Rectal smooth muscle tissue (tissue), 1 donor: ENCODE measurements around the gene SRRM5.

Experiments
- H3K27ac ChIP-seq: one replicate; pipeline ENCODE4 v1.7.0; 2013; ENCODE audit warnings: low read depth, low read length, inconsistent platforms
- H3K27me3 ChIP-seq: one replicate; pipeline ENCODE4 v1.7.0; 2013; ENCODE audit warnings: low read length; ENCODE audit not compliant: control insufficient read depth, insufficient read depth
- H3K36me3 ChIP-seq: one replicate; pipeline ENCODE4 v1.7.0; 2013; ENCODE audit warnings: low read length; ENCODE audit not compliant: control insufficient read depth, insufficient read depth
- H3K4me1 ChIP-seq: one replicate; pipeline ENCODE4 v1.7.0; 2013; ENCODE audit warnings: low read length; ENCODE audit not compliant: control insufficient read depth, insufficient read depth
- H3K4me3 ChIP-seq: one replicate; pipeline ENCODE4 v1.7.0; 2013; ENCODE audit warnings: low read length
- H3K9ac ChIP-seq: one replicate; pipeline ENCODE4 v1.7.0; 2013; ENCODE audit warnings: low read length

The SRRM5 gene

GRCh38 chr19:43652546-43652874, 40.6 kb downstream of the SRRM5 start:
- Histone ChIP-seq H3K36me3 (no peaks in the 10 kb centered on the region), H3K9ac (no peak overlapping the region), H3K4me1 (no peaks in the 10 kb centered on the region), H3K4me3 (no peak overlapping the region), H3K27me3 (no peaks in the 10 kb centered on the region), H3K27ac (peak overlapping the region; percentile 32)

DNA sequence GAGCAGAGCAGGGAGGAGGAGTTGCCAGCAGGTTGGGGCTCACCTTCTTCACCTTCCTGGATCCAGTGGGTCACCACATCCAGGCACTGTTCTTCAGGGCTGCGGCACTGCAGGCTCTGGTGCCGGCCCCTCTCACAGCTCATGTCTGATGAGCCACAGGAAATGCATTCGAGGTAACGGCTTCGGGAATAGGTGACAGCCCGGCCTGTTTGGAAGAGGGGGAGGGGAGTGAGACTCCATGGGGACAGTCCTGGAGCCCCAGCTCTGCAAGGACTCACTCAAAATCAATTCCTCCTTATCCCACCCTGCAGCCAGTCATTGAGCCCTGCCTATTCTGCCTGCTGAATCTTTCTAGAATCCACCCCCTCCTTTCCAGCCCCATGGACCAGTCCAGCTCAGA, 44.5 kb downstream of the SRRM5 start:
- H3K9ac ChIP-seq = no peak overlapping the region
- H3K27ac ChIP-seq = no peak overlapping the region
- H3K4me1 ChIP-seq = no peaks in the 10 kb centered on the region
- no peaks in the 10 kb centered on the region for H3K27me3 ChIP-seq
- no peak overlapping the region for H3K4me3 ChIP-seq
- no peaks in the 10 kb centered on the region for H3K36me3 ChIP-seq

- Histone ChIP-seq H3K4me3 (no peak overlapping the region), H3K27me3 (no peaks in the 10 kb centered on the region), H3K9ac (no peak overlapping the region), H3K4me1 (no peaks in the 10 kb centered on the region), H3K36me3 (no peaks in the 10 kb centered on the region), H3K27ac (no peak overlapping the region)
Measured at GRCh38 chr19:43658001-43658400, 46.1 kb downstream of the SRRM5 start.

DNA sequence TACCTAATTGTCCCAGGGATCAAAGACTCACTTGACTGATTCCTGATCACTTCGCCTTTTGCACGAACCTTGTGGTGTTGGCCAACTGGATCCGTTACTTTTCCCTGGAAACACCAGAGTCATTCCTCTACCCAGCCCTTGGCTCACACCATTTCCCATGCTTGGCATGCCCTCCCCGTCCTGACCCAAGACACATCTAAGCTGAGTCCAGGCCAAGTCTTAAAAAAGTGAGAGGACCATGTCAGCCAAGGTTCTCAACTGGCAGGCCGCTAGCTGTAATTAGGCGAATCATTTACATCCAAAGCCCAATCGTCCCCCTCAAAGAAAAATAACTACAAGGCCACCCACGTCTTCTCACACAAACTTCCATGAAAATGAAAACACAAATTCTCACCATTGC, 46.6 kb downstream of the SRRM5 start:
- Histone ChIP-seq H3K9ac (no peak overlapping the region), H3K4me3 (no peak overlapping the region), H3K36me3 (no peaks in the 10 kb centered on the region), H3K4me1 (no peaks in the 10 kb centered on the region), H3K27ac (no peak overlapping the region), H3K27me3 (no peaks in the 10 kb centered on the region)

DNA sequence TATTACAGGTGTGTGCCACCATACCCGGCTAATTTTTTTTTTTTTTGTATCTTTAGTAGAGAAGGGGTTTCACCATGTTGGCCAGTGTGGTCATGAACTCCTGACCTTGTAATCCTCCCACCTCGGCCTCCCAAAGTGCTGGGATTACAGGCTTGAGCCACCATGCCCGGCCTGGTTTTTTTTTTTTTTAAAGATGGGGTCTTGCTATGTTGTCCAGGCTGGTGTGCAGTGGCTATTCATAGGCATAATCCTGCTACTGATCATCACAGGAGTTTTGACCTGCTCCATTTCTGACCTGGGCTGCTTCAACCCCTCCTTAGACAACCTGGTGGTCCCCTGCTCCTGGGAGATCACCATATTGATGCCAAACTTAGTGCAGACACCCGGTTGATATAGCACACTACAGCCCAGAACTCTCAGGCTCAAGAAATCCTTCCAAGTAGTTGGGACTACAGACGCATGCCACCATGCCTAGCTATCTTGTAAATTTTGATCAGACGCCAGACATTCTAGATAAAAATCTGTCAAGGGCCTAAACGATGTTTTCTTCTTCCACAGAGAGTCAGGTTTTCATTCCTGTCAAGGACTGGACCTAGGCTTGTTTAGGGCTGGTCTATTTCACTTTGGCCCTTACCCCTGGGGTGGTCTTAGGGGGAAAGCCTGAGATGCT, 48.5 kb downstream of the SRRM5 start:
- Histone ChIP-seq H3K27ac (peak overlapping the region; percentile 32), H3K36me3 (peaks cover 5% of the 10 kb centered on the region), H3K9ac (no peak overlapping the region), H3K27me3 (no peaks in the 10 kb centered on the region), H3K4me3 (no peak overlapping the region), H3K4me1 (no peaks in the 10 kb centered on the region)

DNA sequence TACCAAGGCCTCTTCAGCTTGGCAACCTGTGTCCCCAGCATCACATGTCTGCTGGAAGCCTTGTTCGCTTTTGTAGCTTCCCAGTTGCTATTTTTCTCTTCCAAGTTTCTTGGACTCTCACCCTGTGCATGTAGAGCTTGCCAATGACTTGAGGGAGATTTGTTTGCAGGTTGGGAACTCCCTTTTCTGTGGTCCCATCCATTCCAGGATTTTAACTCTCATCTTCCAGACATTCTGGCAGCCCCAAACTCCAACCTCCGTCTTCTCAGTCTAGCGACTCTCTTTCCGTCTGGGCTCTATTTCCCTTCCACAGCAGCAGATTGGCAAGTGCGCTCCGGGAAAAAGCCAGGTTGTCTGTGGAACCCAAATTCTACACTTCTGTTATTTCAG, 49.1 kb downstream of the SRRM5 start:
- Histone ChIP-seq H3K27me3 (no peaks in the 10 kb centered on the region), H3K4me3 (no peak overlapping the region), H3K36me3 (peaks cover 5% of the 10 kb centered on the region), H3K27ac (no peak overlapping the region), H3K9ac (no peak overlapping the region), H3K4me1 (no peaks in the 10 kb centered on the region)

DNA sequence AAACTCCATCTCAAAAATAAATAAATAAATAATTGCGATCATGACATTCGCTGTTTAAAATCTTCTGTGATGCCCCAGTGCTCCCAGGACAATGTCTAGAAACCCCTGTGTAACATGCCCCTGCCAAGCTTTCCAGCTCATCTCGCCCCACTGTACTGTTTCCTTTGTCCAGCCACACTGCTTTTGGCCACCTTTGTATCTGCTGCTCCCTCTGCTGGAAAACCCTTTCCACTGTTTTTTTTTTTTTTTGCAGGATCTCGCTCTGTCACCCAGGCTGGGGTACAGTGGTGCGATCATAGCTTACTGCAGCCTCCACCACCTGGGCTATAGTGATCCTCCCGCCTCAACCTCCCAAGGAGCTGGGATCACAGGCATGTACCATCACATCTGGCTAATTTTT, 50.6 kb downstream of the SRRM5 start:
- H3K4me3 ChIP-seq = no peak overlapping the region
- no peaks in the 10 kb centered on the region for H3K27me3 ChIP-seq
- H3K4me1 ChIP-seq = no peaks in the 10 kb centered on the region
- H3K27ac ChIP-seq = no peak overlapping the region
- peaks cover 5% of the 10 kb centered on the region for H3K36me3 ChIP-seq
- H3K9ac ChIP-seq = no peak overlapping the region

DNA sequence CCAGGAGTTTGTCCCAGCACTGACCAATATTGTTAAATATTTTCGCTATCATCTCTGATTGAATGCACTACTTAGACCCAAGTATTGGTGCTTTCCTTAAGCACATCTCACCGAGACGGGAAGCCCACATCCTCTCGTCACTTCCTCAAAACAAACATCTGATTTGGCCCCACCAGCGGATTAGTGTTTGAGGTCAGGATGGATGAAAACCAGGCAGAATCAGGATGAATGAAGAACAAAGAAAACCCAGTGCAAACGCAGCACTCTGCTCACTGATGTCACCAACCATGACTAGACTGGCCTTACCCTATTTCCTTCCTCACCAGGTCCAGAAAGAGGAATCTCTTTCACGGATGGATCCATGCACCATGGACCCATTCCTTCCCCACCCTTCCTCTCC, 52.1 kb downstream of the SRRM5 start:
- H3K27me3 ChIP-seq = no peaks in the 10 kb centered on the region
- H3K9ac ChIP-seq = no peak overlapping the region

More for the DNA sequence above, 52.1 kb downstream of the SRRM5 start:
- Histone ChIP-seq H3K36me3 (peaks cover 5% of the 10 kb centered on the region), H3K27ac (no peak overlapping the region), H3K4me1 (no peaks in the 10 kb centered on the region), H3K4me3 (no peak overlapping the region)
